LNCaP clone FGC (cell line): Measurements from ENCODE around the gene STK11.

Experiments used
- DNase-seq: peaks from one replicate; pipeline ENCODE4 v3.0.0-alpha.2; 2011; ENCODE audit warnings: low read depth
- H3K4me3 ChIP-seq: 2 replicates; pipeline ENCODE4 v1.5.1; 2011; ENCODE audit warnings: mild to moderate bottlenecking, low read depth, low read length, control low read depth
- TF ChIP-seq, protein P1 (sequence below): IDR thresholded peaks from 2 replicates; pipeline ENCODE4 v1.5.1; 2012; ENCODE audit warnings: mild to moderate bottlenecking; ENCODE audit not compliant: control insufficient read depth, insufficient read depth; ENCODE audit errors: extremely low read depth

STK11 gene

DNA sequence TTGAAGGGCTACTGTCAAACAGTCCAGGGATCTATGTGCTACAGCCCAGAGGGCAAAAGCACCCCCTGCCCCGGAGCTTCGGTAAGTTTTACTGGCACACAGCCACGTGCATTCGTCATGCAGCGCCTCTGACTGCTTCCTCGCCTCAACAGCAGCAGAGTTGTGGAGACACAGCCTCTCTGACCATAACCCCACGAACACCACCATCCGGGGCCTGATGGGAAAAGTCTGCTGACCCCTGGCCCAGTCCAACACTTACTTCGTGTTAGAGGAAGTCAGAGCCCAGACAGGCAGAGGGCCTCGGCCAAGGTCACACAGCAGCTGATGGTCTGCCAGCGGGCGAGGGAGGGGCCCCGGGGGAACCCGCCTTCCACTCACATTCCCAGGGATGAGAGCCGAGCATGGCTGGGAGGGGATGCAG lies 27.1 kb downstream of the STK11 start:
- no peak overlapping the region for H3K4me3 ChIP-seq
- TF ChIP-seq, protein P1, sequence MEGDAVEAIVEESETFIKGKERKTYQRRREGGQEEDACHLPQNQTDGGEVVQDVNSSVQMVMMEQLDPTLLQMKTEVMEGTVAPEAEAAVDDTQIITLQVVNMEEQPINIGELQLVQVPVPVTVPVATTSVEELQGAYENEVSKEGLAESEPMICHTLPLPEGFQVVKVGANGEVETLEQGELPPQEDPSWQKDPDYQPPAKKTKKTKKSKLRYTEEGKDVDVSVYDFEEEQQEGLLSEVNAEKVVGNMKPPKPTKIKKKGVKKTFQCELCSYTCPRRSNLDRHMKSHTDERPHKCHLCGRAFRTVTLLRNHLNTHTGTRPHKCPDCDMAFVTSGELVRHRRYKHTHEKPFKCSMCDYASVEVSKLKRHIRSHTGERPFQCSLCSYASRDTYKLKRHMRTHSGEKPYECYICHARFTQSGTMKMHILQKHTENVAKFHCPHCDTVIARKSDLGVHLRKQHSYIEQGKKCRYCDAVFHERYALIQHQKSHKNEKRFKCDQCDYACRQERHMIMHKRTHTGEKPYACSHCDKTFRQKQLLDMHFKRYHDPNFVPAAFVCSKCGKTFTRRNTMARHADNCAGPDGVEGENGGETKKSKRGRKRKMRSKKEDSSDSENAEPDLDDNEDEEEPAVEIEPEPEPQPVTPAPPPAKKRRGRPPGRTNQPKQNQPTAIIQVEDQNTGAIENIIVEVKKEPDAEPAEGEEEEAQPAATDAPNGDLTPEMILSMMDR = no peak
- no peak for DNase-seq

DNA sequence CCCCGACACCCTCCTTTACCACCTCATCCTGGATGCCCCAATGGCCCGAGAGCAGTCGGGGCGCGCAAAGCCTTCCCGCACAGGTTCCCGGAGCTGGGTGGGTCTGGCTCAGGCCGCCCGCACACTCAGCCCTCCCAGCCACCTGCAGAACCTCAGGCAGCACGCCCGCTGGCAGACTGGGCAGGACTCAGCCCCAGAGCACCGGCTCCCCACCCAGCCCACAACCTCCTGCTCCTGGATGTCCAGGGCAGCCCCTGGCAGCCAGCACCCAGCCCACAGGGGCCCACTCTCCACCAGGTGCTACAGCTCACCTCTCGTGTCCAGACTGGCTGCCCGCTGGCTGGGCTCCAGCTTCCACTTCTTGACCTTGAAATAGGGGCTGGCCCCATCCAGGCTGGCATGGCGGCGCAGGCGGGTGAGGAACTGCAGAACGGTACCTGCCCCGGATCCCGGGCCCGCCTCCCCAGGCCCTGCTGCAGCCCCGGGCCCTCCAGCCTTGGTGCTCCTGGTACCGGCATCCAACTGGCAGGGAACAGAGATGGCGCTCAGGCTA lies 27.6 kb downstream of the STK11 start:
- TF ChIP-seq, protein P1 = no peak
- H3K4me3 ChIP-seq = no peak overlapping the region
- DNase-seq = no peak

DNA sequence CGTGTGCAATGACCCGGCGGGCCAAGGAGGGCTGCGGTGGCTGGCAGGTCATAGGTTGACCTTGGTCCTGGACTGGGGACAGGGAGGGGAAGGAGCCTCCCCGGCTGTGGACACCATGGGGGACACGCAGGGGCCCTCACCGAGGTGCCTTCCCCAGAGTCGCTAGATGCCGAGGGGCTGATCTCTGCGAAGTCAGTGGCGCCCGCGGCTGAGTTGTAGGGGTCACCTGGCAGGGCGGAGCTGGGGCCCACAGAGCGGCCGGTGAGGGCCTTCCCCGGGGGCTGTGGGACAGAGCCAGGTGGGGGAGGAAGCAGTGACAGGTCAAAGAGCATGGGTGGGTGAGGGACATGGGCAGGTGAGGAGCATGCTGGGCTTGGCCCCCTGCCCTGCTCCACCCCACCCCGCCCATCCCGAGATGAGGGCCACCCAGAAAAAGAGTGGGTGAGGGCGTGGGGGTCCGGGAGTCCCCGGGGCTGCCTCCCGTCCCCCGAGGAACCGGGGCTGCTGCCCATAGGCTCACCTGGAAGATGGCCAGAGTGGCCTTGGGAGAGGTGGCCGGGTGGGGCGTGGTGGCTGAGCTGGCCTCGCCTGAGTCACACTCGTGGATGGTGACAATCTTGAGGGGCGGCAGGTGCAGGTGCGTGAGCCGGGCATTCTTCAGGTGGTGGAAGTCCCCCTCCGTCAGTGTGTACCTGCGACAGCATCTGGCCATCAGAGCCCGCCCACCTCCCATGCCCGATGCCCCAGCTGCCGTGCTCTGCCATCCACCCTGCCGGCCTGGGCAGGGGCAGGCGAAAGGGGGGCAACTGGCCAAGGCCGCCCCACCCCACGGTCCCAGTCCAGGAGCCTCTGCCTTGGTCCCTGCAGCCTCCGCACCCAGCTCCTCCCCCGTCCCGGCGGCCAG lies 28.7 kb downstream of the STK11 start:
- TF ChIP-seq, protein P1 = no peak
- no peak overlapping the region for H3K4me3 ChIP-seq
- no peak for DNase-seq

- DNase-seq = no peak
- TF ChIP-seq, protein P1 = no peak
- no peak overlapping the region for H3K4me3 ChIP-seq
Observed at GRCh38 chr19:1234955-1235380, 29.4 kb downstream of the STK11 start.

GRCh38 chr19:1235625-1236538 lies 30.3 kb downstream of the STK11 start:
- TF ChIP-seq, protein P1 = no peak
- no peak overlapping the region for H3K4me3 ChIP-seq
- no peak for DNase-seq

DNA sequence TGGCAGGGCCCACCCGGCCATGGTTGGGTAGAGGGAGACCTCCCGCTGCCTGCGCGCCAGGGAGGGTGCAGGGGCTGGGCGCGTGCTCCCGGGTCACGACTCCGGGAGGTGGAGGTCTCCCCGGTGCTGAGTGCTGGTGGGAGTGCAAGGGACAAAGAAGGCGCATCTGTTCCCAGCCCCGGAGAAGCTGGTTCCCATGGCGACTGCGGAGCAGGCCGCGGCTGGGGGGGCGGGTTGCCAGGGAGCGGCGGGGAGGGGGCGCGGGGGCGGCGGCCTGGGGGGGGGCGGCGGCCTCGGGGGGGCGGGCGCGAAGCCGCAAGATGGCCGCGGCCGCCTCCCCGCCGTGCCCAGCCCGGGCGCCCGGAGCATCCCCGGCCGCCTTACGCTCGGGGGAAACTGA lies 31.0 kb downstream of the STK11 start:
- TF ChIP-seq, protein P1 = no peak
- peak overlapping the region; percentile 61 for H3K4me3 ChIP-seq
- DNase-seq = no peak
